Left renal pelvis (tissue), 4 donors: ENCODE data around the gene ACAP1. TPM values are rescaled to one million over a fixed set of nuclear protein-coding genes. Genes with fewer than 3 reads are reported as not detected.
"Not testable (repeated sequence)": the region's sequence is repeated elsewhere in the genome, so short reads cannot be mapped to it uniquely, and the experiment has no call there.

Experiments used
- DNase-seq, 4 donors: peaks; one replicate each; pipeline ENCODE4 v3.0.0-alpha.2; 2013; ENCODE audit warnings: low read depth in 4 of 4, low spot score in 3 of 4
- polyA plus RNA-seq, 4 donors: library from polyadenylated mRNA; unstranded; fragments of 120-200 nt; gene quantifications; one replicate each; pipeline ENCODE4 v1.2.1, GENCODE V29; 2013; ENCODE audit not compliant: insufficient read length in 4 of 4

Gene ACAP1
- polyA plus RNA-seq, 4 donors: 6.9 to 11.0 (median 8.8) TPM

GRCh38 chr17:7352910-7353635 lies 16.7 kb downstream of the ACAP1 start:
- no peak for DNase-seq

- no peak for DNase-seq
Observed at GRCh38 chr17:7354262-7354843, 18.0 kb downstream of the ACAP1 start.

- DNase-seq: no peak
Observed at GRCh38 chr17:7355053-7355452, 18.7 kb downstream of the ACAP1 start, which contains the start of gene TMEM95. TMEM95 (plus strand) TSS chr17:7355156; CDS start chr17:7355205, 49 bp downstream.

DNA sequence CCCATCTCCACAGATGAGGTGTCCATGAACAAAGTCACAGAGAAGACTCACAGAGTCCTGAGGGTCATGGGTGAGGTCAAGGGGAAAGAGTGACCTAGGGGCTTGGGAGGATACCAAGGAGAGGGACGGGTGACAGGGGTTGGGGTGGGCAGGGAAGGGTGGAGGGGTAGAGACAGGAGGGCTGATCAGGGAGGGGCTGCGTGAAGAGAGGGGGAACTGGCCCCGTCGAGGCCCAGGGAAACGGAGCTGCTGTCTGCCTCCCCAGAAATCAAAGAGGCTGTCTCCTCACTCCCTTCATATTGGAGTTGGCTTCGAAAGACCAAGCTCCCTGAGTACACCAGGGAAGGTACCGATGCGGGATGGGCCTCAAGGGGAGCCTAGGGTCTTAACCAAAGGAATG lies 19.2 kb downstream of the ACAP1 start:
- DNase-seq: no peak

- DNase-seq: peak in 2 of 4 donors; percentile 53
Observed at GRCh38 chr17:7356072-7356549, 19.8 kb downstream of the ACAP1 start.

GRCh38 chr17:7356756-7357155 lies 20.4 kb downstream of the ACAP1 start:
- no peak for DNase-seq

DNA sequence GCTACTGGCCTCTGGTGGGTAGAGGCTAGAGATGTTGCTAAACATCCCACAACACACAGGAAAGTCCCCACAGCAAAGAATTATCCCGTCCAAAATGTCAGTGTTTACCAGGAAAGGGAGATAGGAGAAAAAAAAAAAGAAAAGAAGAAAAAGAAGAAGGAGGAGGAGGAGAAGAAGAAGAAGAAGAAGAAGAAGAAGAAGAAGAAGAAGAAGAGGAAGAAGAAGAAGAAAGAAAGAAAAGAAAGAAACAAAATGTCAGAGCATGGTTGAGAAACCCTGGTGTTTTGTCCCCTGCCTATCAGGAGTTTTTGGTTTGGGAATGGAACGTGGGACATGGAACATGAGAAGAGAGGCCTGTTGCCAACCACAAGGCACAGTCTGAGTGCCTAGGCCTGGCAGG lies 21.1 kb downstream of the ACAP1 start:
- no peak for DNase-seq

DNA sequence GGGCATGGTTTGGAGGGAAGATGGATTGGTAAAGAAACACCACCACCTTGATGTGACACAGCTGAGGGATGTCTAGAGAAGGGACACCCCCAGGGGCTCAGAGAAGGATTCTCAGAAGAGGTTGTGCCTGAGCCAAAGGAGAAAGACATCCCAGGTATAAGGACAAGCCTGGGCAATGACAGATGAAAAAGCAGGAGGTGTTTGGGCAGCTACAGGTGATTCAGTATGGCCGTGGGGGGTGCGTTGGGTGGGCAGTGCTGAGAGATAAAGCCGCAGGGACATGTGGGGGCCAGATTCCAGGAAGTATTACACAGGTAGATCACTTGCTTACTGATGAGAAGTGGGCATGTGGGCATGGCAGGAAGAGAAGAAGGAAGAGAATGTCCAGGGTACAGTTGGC lies 25.6 kb downstream of the ACAP1 start:
- no peak for DNase-seq

DNA sequence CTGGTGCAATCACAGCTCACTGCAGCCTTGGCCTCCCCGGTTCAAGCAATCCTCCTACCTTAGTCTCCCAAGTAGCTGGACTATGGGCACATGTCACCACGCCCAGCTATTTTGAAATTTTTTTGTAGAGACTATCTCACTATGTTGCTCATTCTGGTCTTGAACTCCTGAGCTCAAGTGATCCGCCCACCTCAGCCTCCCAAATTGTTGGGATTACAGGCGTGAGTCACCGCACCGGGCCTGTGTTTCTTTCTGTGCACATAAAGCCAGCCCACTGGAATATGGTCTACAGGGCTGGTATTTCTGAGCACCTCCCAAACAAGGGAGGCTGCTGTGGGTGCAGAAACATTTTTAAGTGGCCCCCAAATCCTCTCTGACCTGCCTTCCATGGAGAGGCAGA lies 27.0 kb downstream of the ACAP1 start:
- no peak for DNase-seq

DNA sequence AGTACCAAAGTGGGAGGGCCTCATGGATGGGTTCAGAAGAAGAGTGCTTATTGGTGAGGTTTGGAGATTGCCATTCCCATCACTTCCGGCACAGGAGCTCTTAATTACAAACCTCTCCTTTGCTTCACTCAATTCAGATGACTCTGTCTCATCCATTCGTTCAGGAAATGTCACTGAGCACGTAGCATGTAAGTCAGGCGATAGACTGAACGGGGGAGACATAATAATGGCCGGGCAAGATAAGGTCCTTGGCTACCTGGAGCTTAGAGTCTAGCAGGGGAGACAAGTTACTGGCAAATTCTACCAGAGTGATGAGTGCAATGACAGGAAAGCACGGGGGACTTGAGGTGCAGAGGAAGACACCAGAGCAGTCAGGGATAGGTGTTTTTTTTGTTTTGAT lies 29.6 kb downstream of the ACAP1 start:
- not testable (repeated sequence) for DNase-seq

DNA sequence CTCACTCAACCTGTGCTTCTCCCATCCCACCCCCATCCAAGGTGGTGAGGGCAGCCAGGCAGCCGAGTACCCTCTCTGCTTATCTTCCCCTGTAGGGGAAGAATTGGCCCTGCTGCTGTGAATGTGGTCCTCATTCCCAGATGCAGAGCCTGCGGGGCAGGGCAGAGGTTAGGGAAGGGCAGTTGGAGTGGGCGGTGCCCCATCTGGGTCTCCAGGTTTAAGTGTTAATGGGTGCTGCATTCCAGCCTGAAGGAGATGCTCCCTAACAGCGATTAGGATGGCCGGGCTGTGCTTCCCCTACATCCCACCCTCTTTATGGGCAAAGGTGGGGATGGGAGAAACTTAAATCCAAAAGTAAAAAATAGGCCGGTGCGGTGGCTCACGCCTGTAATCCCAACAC lies 30.8 kb downstream of the ACAP1 start:
- no peak for DNase-seq

DNA sequence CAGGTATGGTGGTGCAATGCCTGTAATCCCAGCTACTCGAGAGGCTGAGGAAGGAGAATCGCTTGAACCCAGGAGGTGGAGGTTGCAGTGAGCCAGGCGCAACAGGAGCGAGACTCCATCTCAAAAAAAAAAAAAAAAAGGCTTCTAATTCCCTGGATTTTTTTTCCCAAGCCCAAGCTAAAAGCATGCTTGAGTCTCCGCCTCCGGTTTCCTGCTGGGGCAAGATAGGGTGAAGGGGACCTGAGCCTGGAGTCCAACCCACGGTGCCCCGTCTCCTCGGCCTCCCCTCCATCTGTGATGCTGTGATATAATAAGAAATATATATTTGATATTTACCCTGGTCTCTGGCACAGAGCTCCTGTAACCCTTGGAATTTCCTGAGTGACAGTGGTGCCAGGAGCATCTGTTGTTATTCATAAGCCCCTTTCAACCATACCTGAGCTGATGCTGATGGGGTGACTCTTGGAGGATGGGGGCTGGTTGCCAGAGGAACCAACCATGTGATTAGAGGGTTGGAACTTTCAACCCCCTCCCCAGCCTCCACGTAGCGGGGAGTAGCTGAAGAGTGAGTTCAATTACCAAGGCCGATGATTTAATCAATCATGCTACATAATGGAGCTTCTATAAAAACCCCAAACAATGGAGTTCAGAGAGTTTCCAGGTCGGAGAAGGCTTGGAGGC lies 31.7 kb downstream of the ACAP1 start:
- no peak for DNase-seq

DNA sequence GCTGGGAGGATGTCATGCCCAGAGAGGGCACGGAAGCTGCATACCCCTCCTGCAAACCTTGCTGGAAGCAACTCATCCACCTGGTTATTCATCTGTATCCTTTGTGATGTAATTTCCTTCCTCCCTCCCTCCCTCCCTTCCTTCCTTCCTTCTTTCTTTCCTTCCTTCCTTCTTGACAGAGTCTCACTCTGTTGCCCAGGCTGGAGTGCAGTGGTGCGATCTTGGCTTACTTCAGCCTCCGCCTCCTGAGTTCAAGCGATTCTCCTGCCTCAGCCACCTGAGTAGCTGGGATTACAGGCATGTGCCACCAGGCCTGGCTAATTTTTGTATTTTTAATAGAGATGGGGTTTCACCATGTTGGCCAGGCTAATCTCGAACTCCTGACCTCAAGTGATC lies 32.3 kb downstream of the ACAP1 start:
- DNase-seq: not testable (repeated sequence)

- DNase-seq: no peak
Observed at GRCh38 chr17:7369825-7370224, 33.5 kb downstream of the ACAP1 start.

GRCh38 chr17:7370853-7371252 lies 34.5 kb downstream of the ACAP1 start:
- no peak for DNase-seq

- no peak for DNase-seq
Observed at GRCh38 chr17:7374353-7374752, 38.0 kb downstream of the ACAP1 start.

GRCh38 chr17:7379134-7379533 lies 42.8 kb downstream of the ACAP1 start:
- no peak for DNase-seq

- DNase-seq: no peak
Observed at GRCh38 chr17:7380321-7380720, 44.0 kb downstream of the ACAP1 start.

DNA sequence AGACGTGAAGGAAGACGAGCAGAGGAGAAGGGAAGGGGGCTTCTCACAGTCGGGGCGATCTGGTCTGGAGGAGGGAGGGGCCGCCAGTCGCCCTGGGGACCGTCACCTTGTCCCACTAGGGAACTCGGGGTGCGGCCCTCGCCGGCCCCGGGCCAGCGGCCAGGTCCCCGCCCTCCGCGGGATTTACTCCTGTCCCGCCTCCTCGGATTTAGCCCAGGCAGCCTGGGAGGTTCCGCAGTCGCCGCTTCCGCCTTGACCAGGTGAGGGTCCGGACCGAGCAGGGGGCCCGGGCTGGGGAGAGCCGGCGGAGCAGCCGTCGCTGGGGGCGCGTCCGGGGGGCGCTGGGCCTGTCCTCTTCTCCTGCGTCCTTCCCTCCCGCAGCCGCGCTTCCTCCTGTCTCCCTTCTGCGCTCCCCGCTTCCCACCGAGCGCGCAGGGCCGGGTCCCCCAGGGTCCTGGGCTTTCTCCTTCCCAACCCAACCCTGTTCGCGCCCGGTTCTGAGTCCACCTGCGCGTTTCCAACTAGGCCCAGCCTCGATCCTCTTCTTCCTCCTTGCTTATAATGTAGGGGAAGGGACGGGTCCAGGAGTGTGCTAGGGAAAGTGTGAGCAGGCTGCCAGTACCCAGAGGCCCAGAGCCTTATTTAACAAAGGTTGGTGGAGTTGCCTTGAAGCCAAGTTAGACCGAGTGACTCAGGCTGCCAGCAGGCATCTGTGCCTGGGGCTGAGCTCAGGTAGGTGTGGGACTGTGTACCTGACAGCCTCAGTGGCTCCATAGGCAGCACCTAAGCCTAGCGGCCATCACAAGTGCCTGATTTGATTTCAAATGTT lies 44.7 kb downstream of the ACAP1 start, which contains the start of gene TNK1:
TSS of gene TNK1 (plus strand) at position 235 of the 829 bp plus-strand sequence. CDS start 1,838 bp downstream, outside the sequence.
- no peak for DNase-seq

DNA sequence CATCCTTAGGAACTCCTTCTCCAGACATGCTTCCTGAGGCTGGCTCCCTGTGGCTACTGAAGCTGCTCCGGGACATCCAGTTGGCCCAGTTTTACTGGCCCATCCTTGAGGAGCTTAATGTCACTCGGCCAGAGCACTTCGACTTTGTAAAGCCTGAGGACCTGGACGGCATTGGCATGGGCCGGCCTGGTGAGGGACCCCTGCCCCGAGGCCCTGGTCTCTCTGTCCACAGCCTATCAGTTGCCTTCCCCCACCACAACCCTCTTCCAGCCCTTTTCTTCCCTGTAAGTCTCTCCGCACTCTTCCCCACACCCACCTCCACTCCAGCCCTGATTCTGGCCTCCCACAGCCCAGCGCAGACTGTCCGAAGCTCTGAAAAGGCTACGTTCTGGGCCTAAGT lies 46.6 kb downstream of the ACAP1 start:
- DNase-seq: no peak

- no peak for DNase-seq
Observed at GRCh38 chr17:7383371-7383741, 47.0 kb downstream of the ACAP1 start.
